Activated CD8-positive, alpha-beta T cell treated with anti-CD3 and anti-CD28 coated beads for 36 hours (primary cell): Measurements from ENCODE around the gene FAF1. TPM values are rescaled to one million over a fixed set of nuclear protein-coding genes. Genes with fewer than 3 reads are reported as not detected.

ENCODE experiments used
- ATAC-seq: fragments of 200-7000 bp; cut with Tn5 transposase; one replicate; pipeline ENCODE4 v1.10.0; 2021; ENCODE audit warnings: mild to moderate bottlenecking, moderate library complexity
- CTCF ChIA-PET: fragments of 350-600 bp; sonication (Branson Sonifier 250); formaldehyde crosslinking; loops from one replicate; lab custom pipeline; 2021; ENCODE audit warnings: antibody characterized with exemption; lab: Charles Lee
- POLR2A ChIA-PET: fragments of 350-600 bp; sonication (Branson Sonifier 250); formaldehyde crosslinking; loops from one replicate; lab custom pipeline; 2021; ENCODE audit warnings: antibody characterized with exemption; lab: Charles Lee
- DNase-seq: peaks from one replicate; pipeline ENCODE4 v3.0.0-alpha.2; 2020
- H3K27ac Mint-ChIP-seq: one replicate; pipeline ENCODE4 v1.8.0; 2021; ENCODE audit warnings: mild to moderate bottlenecking, mixed read lengths
- H3K27me3 Mint-ChIP-seq: one replicate; pipeline ENCODE4 v1.8.0; 2021; ENCODE audit warnings: mixed read lengths
- H3K36me3 Mint-ChIP-seq: one replicate; pipeline ENCODE4 v1.8.0; 2021; ENCODE audit warnings: low read depth, mixed read lengths
- H3K4me1 Mint-ChIP-seq: one replicate; pipeline ENCODE4 v1.8.0; 2021; ENCODE audit warnings: low read depth, mixed read lengths
- H3K4me3 Mint-ChIP-seq: one replicate; pipeline ENCODE4 v1.8.0; 2021; ENCODE audit warnings: mild to moderate bottlenecking, moderate library complexity, mixed read lengths
- H3K9me3 Mint-ChIP-seq: one replicate; pipeline ENCODE4 v1.8.0; 2021; ENCODE audit warnings: mixed read lengths
- intact Hi-C: fragments of 100-400 bp; cut with micrococcal nuclease; formaldehyde crosslinking; loops from one replicate; pipeline ENCODE4 v1.10.0; 2022
- total RNA-seq, 2 experiments: library from RNA; stranded (reverse); gene quantifications; one replicate each; pipeline ENCODE4 v1.2.3, GENCODE V29; 2021
- TF ChIP-seq, protein P1 (sequence below): fragments of 200-600 bp; IDR thresholded peaks from one replicate; pipeline ENCODE4 v1.8.0; 2022; ENCODE audit warnings: antibody characterized with exemption, mild to moderate bottlenecking

FAF1 gene
- total RNA-seq, 2 experiments from 2014 or later = 82.2 to 87.0 TPM

DNA sequence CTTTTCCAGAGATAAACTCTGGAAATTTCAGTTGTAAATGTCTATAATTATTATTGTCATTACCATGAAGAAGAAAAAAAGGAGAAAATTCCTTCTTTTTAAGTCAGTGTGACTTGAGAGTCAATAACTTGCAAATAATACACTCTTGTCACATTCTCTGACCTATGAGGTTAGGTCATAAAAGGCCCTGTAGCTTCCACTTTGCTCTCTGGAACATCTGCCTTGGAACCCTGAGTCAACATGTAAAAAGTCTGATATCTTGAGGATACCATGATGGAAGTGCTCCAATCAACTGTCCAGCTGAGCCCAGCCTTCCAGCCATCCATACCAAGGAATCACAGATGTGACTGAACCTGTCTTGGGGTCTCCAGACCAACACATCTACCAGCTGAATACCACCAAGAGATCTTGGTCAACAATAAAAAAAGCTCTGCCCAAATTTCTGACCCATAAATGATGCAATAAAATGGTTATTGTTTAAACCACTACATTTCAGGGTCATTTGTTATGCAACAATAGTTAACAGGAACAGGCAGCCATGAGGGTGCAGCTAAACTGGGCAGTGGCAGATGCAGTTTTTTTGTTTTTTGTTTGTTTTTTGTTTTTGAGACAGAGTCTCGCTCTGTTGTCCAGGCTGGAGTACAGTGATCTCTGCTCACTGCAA lies 547.1 kb downstream of the FAF1 start:
- TF ChIP-seq, protein P1, sequence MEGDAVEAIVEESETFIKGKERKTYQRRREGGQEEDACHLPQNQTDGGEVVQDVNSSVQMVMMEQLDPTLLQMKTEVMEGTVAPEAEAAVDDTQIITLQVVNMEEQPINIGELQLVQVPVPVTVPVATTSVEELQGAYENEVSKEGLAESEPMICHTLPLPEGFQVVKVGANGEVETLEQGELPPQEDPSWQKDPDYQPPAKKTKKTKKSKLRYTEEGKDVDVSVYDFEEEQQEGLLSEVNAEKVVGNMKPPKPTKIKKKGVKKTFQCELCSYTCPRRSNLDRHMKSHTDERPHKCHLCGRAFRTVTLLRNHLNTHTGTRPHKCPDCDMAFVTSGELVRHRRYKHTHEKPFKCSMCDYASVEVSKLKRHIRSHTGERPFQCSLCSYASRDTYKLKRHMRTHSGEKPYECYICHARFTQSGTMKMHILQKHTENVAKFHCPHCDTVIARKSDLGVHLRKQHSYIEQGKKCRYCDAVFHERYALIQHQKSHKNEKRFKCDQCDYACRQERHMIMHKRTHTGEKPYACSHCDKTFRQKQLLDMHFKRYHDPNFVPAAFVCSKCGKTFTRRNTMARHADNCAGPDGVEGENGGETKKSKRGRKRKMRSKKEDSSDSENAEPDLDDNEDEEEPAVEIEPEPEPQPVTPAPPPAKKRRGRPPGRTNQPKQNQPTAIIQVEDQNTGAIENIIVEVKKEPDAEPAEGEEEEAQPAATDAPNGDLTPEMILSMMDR = no peak
- H3K9me3 Mint-ChIP-seq = peaks cover 2% of the 10 kb centered on the region
- ChIA-PET POLR2A (no interaction called here), CTCF (no interaction called here)
- intact Hi-C loops = no loop called here
- no peak overlapping the region for H3K27ac Mint-ChIP-seq
- ATAC-seq = no peak
- H3K4me1 Mint-ChIP-seq = peaks cover 14% of the 10 kb centered on the region
- no peak overlapping the region for H3K4me3 Mint-ChIP-seq
- peaks cover 59% of the 10 kb centered on the region for H3K27me3 Mint-ChIP-seq
- no peaks in the 10 kb centered on the region for H3K36me3 Mint-ChIP-seq
- no peak for DNase-seq

DNA sequence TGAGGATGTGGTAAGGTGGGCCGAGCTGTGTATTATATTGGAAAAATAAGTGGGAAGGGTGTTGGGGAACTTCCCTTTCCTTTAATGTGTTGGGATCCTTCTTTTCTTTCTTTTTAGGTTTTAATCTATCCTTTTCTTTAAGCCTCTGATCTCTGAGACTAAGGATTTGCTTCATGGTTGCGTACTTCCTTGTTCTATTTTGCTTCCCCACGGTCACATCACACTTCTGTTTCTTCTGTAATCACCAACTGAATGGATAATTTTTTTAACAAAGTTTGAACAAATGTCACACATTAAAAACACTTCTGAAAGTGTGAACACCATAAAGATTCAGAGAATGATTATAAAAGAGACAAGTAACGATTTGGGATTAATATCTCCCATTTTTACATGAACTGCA lies 554.3 kb downstream of the FAF1 start:
- H3K4me3 Mint-ChIP-seq = no peak overlapping the region
- H3K27me3 Mint-ChIP-seq = peaks cover 48% of the 10 kb centered on the region
- no peak for ATAC-seq

DNA sequence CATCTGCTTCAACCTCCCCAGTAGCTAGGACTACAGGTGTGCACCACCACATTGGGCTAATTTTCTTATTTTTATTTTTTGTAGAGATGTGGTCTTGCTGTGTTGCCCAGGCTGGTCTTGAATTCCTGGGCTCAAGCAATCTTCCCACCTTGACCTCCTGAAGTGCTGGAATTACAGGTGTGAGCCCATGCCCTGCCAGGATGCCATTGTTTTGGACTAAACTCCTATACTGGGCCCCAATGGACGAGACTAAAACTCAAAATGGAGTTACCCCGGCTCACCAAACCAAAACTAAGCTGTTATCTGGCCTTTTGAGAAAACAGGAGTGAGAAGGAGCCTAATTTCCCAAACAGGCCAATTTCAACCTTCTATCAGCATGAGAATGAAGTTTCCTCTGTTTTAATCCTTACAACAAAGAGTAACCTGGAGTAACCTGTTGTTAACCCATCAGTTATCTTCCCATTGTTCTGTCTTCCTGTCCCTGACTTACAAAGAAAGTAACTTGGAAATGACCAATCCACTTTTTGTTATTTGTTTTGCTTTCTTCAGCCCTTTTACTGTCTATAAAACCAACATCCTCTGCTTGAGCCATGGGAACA lies 566.4 kb downstream of the FAF1 start:
- ChIA-PET POLR2A (no interaction called here), CTCF (no interaction called here)
- ATAC-seq = no peak
- DNase-seq = no peak
- TF ChIP-seq, protein P1 = no peak
- H3K9me3 Mint-ChIP-seq = no peaks in the 10 kb centered on the region
- H3K4me1 Mint-ChIP-seq = no peaks in the 10 kb centered on the region
- H3K36me3 Mint-ChIP-seq = no peaks in the 10 kb centered on the region
- peaks cover 17% of the 10 kb centered on the region for H3K27me3 Mint-ChIP-seq
- H3K27ac Mint-ChIP-seq = no peak overlapping the region
- H3K4me3 Mint-ChIP-seq = no peak overlapping the region
- intact Hi-C loops = no loop called here

More for the DNA sequence above, 554.3 kb downstream of the FAF1 start:
- Mint-ChIP-seq H3K27ac (no peak overlapping the region), H3K4me1 (no peaks in the 10 kb centered on the region), H3K9me3 (peaks cover 1% of the 10 kb centered on the region), H3K36me3 (no peaks in the 10 kb centered on the region)
- ChIA-PET CTCF (no interaction called here), POLR2A (no interaction called here)
- intact Hi-C loops = no loop called here
- no peak for DNase-seq
- TF ChIP-seq, protein P1 = no peak

Other genes starting within 250 kb of the FAF1 start
- 10 to 100 TPM; 18.4 to 20.7 TPM for gene CDKN2C, start 10.0 kb upstream of the FAF1 start, total RNA-seq
- not detected for gene C1orf185, start 142.0 kb upstream of the FAF1 start, total RNA-seq